ENCODE data around the gene ZSWIM9.

The ZSWIM9 gene

GRCh38 chr19:48169939-48170803, at the start of gene ZSWIM9, which contains the start of gene LIG1:
Gene ZSWIM9, plus strand, starts transcription at chr19:48170680. Its CDS starts 1,123 bp downstream, at chr19:48171803.
Gene LIG1, minus strand, starts transcription at chr19:48170344. Its CDS starts 4,778 bp downstream, at chr19:48165566.
- peak; percentile 86 to 88 for DNase-seq (ENCODE audit: low read depth in 2 of 2)

GRCh38 chr19:48121066-48121465, 49.4 kb upstream of the ZSWIM9 start:
- DNase-seq (ENCODE audit: low read depth in 2 of 2): no peak

GRCh38 chr19:48121909-48122371, 48.5 kb upstream of the ZSWIM9 start:
- no peak for DNase-seq (ENCODE audit: low read depth in 2 of 2)

GRCh38 chr19:48122421-48122820, 48.1 kb upstream of the ZSWIM9 start:
- DNase-seq (ENCODE audit: low read depth in 2 of 2): no peak

GRCh38 chr19:48123907-48124651, 46.4 kb upstream of the ZSWIM9 start:
- peak; percentile 50 to 58 for DNase-seq (ENCODE audit: low read depth in 2 of 2)

- no peak for DNase-seq (ENCODE audit: low read depth in 2 of 2)
Observed at GRCh38 chr19:48127561-48127960, 42.9 kb upstream of the ZSWIM9 start.

GRCh38 chr19:48133094-48133493, 37.4 kb upstream of the ZSWIM9 start:
- no peak for DNase-seq (ENCODE audit: low read depth in 2 of 2)

GRCh38 chr19:48135411-48135810, 35.1 kb upstream of the ZSWIM9 start:
- DNase-seq (ENCODE audit: low read depth in 2 of 2): peak in 1 of 2 donors; percentile 12

- DNase-seq (ENCODE audit: low read depth in 2 of 2): no peak
Observed at GRCh38 chr19:48136547-48136946, 33.9 kb upstream of the ZSWIM9 start.

- no peak for DNase-seq (ENCODE audit: low read depth in 2 of 2)
Observed at GRCh38 chr19:48137411-48137810, 33.1 kb upstream of the ZSWIM9 start.

GRCh38 chr19:48139053-48139452, 31.4 kb upstream of the ZSWIM9 start:
- DNase-seq (ENCODE audit: low read depth in 2 of 2): no peak

- DNase-seq (ENCODE audit: low read depth in 2 of 2): no peak
Observed at GRCh38 chr19:48147597-48148175, 22.8 kb upstream of the ZSWIM9 start.

GRCh38 chr19:48148576-48148975, 21.9 kb upstream of the ZSWIM9 start:
- DNase-seq (ENCODE audit: low read depth in 2 of 2): no peak

GRCh38 chr19:48149430-48149829, 21.1 kb upstream of the ZSWIM9 start:
- no peak for DNase-seq (ENCODE audit: low read depth in 2 of 2)

- peak in 1 of 2 donors; percentile 8 for DNase-seq (ENCODE audit: low read depth in 2 of 2)
Observed at GRCh38 chr19:48152551-48152950, 17.9 kb upstream of the ZSWIM9 start.

GRCh38 chr19:48154003-48154402, 16.5 kb upstream of the ZSWIM9 start:
- no peak for DNase-seq (ENCODE audit: low read depth in 2 of 2)

- DNase-seq (ENCODE audit: low read depth in 2 of 2): no peak
Observed at GRCh38 chr19:48158210-48158790, 12.2 kb upstream of the ZSWIM9 start.

GRCh38 chr19:48168689-48169088, 1.8 kb upstream of the ZSWIM9 start:
- DNase-seq (ENCODE audit: low read depth in 2 of 2): no peak

GRCh38 chr19:48169578-48169938, 922 bp upstream of the ZSWIM9 start:
- DNase-seq (ENCODE audit: low read depth in 2 of 2): peak; percentile 75 to 76

- DNase-seq (ENCODE audit: low read depth in 2 of 2): no peak
Observed at GRCh38 chr19:48170817-48171347, 402 bp downstream of the ZSWIM9 start.

- no peak for DNase-seq (ENCODE audit: low read depth in 2 of 2)
Observed at GRCh38 chr19:48171710-48172109, 1.2 kb downstream of the ZSWIM9 start.

Measured in stimulated activated CD8-positive, alpha-beta memory T cell treated with anti-CD3 and anti-CD28 coated beads, Interleukin-15, amount 100 ng/mL, for 48 hours (primary cell).